Thoracic aorta (tissue), 2 donors: ENCODE data around the gene OLFML3. TPM values are rescaled to one million over a fixed set of nuclear protein-coding genes. Genes with fewer than 3 reads are reported as not detected.
A peak's percentile ranks its signal among the peaks of the same experiment; 100 is the strongest.

ENCODE experiments used
- ATAC-seq: fragments of 150-250 bp; one replicate; pipeline ENCODE4 v1.8.0; 2017; ENCODE audit warnings: low read depth; ENCODE audit not compliant: insufficient number of reproducible peaks, low FRiP score
- DNase-seq: peaks from one replicate; pipeline ENCODE4 v3.0.0-alpha.2; 2020; ENCODE audit warnings: low spot score
- H3K27ac ChIP-seq, 2 donors: fragments of 200-600 bp; sonication (generic); 1 replicate in 1 of 2; 2 replicates in 1 of 2; pipeline ENCODE4 v1.5.1; 2016; ENCODE audit warnings: mild to moderate bottlenecking in 2 of 2, moderate library complexity in 2 of 2
- H3K27me3 ChIP-seq: fragments of 200-600 bp; sonication (generic); replicated peaks from 2 replicates; pipeline ENCODE4 v1.6.0; 2016; ENCODE audit warnings: mild to moderate bottlenecking; ENCODE audit not compliant: insufficient read depth
- H3K36me3 ChIP-seq: fragments of 200-600 bp; sonication (generic); one replicate; pipeline ENCODE4 v1.5.1; 2016
- H3K4me1 ChIP-seq, 2 donors: fragments of 200-600 bp; sonication (generic); 1 replicate in 1 of 2; 2 replicates in 1 of 2; pipeline versions ENCODE4 v1.5.1 to v1.6.0; 2016; ENCODE audit warnings: low read depth in 2 of 2, mild to moderate bottlenecking in 1 of 2; ENCODE audit not compliant: control insufficient read depth in 1 of 2
- H3K4me3 ChIP-seq: fragments of 200-600 bp; sonication (generic); 2 replicates; pipeline ENCODE4 v1.5.1; 2016; ENCODE audit warnings: mild to moderate bottlenecking
- H3K9me3 ChIP-seq: fragments of 200-600 bp; sonication (generic); 2 replicates; pipeline ENCODE4 v1.5.1; 2016
- total RNA-seq, 2 donors: library from RNA; depleted of rRNA; stranded (reverse); fragments of >200 nt; gene quantifications; one replicate each; pipeline versions ENCODE4 v1.1.0 to v1.2.3, GENCODE V29; 2016
- TF ChIP-seq, protein P1 (sequence below): fragments of 200-600 bp; sonication (generic); IDR thresholded peaks from one replicate; pipeline ENCODE4 v1.5.1; 2019; ENCODE audit warnings: antibody characterized with exemption

The OLFML3 gene
- total RNA-seq, 2 donors from 2014 or later: 56.0 to 63.9 TPM

DNA sequence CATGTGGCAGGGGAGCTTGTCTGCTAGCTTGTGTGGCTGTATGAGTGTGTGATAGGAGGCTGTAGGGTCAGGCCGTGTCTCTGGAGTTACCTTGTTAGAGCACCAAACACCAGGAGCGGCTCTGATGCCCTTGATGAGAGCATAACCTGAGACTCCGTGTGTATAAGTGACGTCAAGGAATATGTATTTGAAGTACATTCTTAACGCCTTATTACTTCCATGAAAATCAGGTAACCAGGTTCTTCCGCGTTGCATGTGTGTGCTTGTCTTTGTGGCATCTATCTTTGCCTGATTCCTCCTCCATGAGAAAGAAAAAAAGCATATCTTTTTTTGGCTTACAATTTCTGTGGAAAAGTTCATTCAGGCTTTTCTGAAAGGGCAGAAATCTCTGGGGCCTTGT, 4.6 kb downstream of the OLFML3 start:
- ATAC-seq: no peak
- Histone ChIP-seq H3K4me3 (no peak overlapping the region), H3K36me3 (no peaks in the 10 kb centered on the region), H3K4me1 (peaks cover 9 to 51% of the 10 kb centered on the region in 2 donors), H3K9me3 (no peaks in the 10 kb centered on the region), H3K27ac (peak overlapping the region; percentile 45 to 75), H3K27me3 (no peaks in the 10 kb centered on the region)
- TF ChIP-seq, protein P1, sequence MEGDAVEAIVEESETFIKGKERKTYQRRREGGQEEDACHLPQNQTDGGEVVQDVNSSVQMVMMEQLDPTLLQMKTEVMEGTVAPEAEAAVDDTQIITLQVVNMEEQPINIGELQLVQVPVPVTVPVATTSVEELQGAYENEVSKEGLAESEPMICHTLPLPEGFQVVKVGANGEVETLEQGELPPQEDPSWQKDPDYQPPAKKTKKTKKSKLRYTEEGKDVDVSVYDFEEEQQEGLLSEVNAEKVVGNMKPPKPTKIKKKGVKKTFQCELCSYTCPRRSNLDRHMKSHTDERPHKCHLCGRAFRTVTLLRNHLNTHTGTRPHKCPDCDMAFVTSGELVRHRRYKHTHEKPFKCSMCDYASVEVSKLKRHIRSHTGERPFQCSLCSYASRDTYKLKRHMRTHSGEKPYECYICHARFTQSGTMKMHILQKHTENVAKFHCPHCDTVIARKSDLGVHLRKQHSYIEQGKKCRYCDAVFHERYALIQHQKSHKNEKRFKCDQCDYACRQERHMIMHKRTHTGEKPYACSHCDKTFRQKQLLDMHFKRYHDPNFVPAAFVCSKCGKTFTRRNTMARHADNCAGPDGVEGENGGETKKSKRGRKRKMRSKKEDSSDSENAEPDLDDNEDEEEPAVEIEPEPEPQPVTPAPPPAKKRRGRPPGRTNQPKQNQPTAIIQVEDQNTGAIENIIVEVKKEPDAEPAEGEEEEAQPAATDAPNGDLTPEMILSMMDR: no peak
- DNase-seq: no peak

DNA sequence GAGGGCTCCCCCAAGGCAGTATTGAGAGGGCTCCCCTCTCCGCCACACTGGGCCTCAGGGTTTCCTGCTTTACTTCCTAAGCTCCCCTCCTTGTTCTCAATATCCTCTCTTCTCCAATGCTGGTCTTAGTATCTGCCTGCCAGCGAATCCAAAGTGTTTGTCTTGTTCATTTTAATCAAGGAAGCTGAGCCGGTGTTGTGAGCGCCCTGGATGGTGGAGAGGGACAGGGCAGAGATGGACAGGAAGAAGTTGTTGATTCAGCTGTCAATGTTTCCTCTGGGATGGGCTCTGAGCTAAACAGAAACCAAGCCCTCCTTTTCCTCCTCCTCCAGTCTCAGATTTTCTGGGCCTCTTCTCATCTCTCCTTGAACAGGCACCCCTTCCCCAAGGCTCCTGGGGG, 5.4 kb downstream of the OLFML3 start:
- Histone ChIP-seq H3K27ac (no peak overlapping the region), H3K27me3 (no peaks in the 10 kb centered on the region), H3K36me3 (no peaks in the 10 kb centered on the region), H3K4me1 (peaks cover 9 to 42% of the 10 kb centered on the region in 2 donors), H3K9me3 (no peaks in the 10 kb centered on the region), H3K4me3 (no peak overlapping the region)
- ATAC-seq (no peak), DNase-seq (no peak)
- TF ChIP-seq, protein P1: no peak

DNA sequence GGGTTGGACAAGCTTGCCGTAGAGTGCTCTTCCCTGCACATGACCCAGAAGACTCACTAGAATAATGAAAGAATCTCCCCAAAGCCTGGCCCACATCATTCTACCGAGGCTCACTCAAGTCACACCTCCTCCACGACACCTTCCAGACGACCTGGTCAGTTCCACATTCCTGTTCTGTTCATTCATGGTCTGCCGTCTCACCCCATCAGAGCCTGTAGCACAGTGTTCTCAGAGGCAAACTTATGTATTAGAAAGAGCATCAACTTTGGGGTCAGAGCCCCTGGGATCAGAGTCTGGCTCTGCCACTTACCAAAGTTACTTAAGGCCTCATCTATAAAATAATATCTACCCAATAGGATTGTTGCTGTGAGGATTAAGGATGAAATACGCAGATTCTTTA, 7.5 kb downstream of the OLFML3 start:
- Histone ChIP-seq H3K27ac (no peak overlapping the region), H3K27me3 (no peaks in the 10 kb centered on the region), H3K4me3 (no peak overlapping the region), H3K4me1 (peaks cover 2 to 23% of the 10 kb centered on the region in 2 donors), H3K9me3 (no peaks in the 10 kb centered on the region), H3K36me3 (no peaks in the 10 kb centered on the region)
- ATAC-seq (no peak), DNase-seq (no peak)
- TF ChIP-seq, protein P1: no peak

DNA sequence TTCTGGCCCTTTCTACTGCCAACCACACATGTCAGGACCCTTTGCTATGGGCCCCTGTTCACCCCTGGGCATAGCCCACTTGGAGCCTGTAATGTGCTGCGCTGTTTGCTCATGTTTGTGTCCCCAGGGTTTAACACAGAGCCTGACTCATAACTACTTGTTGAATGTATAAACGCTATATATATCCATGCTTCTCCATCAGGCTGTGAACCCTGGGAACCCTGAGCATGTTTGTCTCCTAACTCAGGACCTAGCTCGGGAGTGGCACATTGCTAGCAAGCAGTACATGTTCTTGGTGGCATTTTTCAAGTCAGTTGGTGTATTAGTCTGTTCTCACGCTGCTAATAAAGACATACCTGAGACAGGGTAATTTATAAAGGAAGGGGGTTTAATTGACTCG, 8.0 kb downstream of the OLFML3 start:
- TF ChIP-seq, protein P1: no peak
- Histone ChIP-seq H3K27ac (no peak overlapping the region), H3K36me3 (no peaks in the 10 kb centered on the region), H3K4me3 (no peak overlapping the region), H3K27me3 (no peaks in the 10 kb centered on the region), H3K9me3 (no peaks in the 10 kb centered on the region), H3K4me1 (peaks cover 0 to 19% of the 10 kb centered on the region in 2 donors)
- DNase-seq: no peak
- no peak for ATAC-seq

DNA sequence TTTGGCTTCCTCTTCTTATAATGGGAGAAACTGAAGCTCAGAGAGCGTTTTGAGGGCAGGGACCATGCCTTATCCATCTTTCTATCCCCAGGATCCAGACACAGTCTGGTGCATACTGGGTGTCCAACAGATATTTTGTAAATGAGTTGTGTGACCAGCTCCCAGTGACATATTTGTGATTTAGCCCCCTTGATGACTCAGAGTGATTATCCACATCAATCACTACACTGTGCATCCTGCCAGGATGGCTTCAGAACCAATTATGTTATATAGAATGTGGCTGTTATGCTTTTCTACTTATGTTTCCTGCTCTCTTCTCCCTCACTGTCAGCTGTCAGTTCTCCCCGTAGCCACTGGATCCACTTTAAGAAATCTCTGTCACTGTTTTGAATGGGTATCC, 11.3 kb downstream of the OLFML3 start:
- Histone ChIP-seq H3K36me3 (no peaks in the 10 kb centered on the region), H3K9me3 (peaks cover 16% of the 10 kb centered on the region), H3K27ac (no peak overlapping the region), H3K4me1 (no peaks in the 10 kb centered on the region), H3K27me3 (no peaks in the 10 kb centered on the region), H3K4me3 (no peak overlapping the region)
- ATAC-seq (no peak), DNase-seq (no peak)
- TF ChIP-seq, protein P1: no peak
